Vagina (tissue), 2 donors: ENCODE results near the gene FLNA. TPM values are rescaled to one million over a fixed set of nuclear protein-coding genes. Genes with fewer than 3 reads are reported as not detected.

ENCODE experiments used
- DNase-seq, 2 donors: peaks; one replicate each; pipeline ENCODE4 v3.0.0-alpha.2; 2017; ENCODE audit errors: extremely low spot score in 2 of 2
- H3K27ac ChIP-seq: fragments of 200-600 bp; sonication (generic); one replicate; pipeline ENCODE4 v1.5.1; 2019
- H3K27me3 ChIP-seq: fragments of 200-600 bp; sonication (generic); one replicate; pipeline ENCODE4 v1.5.1; 2019
- H3K36me3 ChIP-seq, 2 donors: fragments of 200-600 bp; sonication (generic); one replicate each; pipeline ENCODE4 v1.5.1; 2017 to 2019
- H3K4me1 ChIP-seq: fragments of 200-600 bp; sonication (generic); one replicate; pipeline ENCODE4 v1.5.1; 2019
- H3K4me3 ChIP-seq, 2 donors: fragments of 200-600 bp; sonication (generic); 1 replicate in 1 of 2; 2 replicates in 1 of 2; pipeline ENCODE4 v1.5.1; 2016 to 2019
- H3K9me3 ChIP-seq: fragments of 200-600 bp; sonication (generic); one replicate; pipeline ENCODE4 v1.5.1; 2019
- POLR2A ChIP-seq, 2 donors: fragments of 450-650 bp; IDR thresholded peaks; one replicate each; pipeline ENCODE4 v1.6.1; 2017; ENCODE audit warnings: antibody characterized with exemption in 2 of 2, mild to moderate bottlenecking in 2 of 2, moderate library complexity in 2 of 2
- POLR2AphosphoS5 ChIP-seq, 2 donors: sonication (generic); formaldehyde crosslinking; IDR thresholded peaks; one replicate each; pipeline ENCODE4 v1.9.0; 2017; ENCODE audit warnings: antibody characterized with exemption in 2 of 2, mild to moderate bottlenecking in 2 of 2, low read depth in 1 of 2; ENCODE audit not compliant: insufficient read depth in 1 of 2
- intact Hi-C: fragments of 100-400 bp; cut with DNase I; formaldehyde crosslinking; loops from one replicate; pipeline ENCODE4 v1.15.1; 2023
- total RNA-seq: library from RNA; depleted of rRNA; stranded (reverse); fragments of >200 nt; gene quantifications from one replicate; pipeline ENCODE4 v1.2.3, GENCODE V29; 2016
- TF ChIP-seq, protein P1 (sequence below), 3 experiments: fragments of 450-650 bp in 2 of 3; fragments of 200-600 bp in 1 of 3; sonication (generic) in 1 of 3; IDR thresholded peaks; one replicate each; pipeline ENCODE4 v1.5.1; 2017 to 2019; ENCODE audit warnings: antibody characterized with exemption in 3 of 3, mild to moderate bottlenecking in 2 of 3, moderate library complexity in 2 of 3

FLNA gene
- total RNA-seq, 1 donor from 2014 or later = 1,247 TPM

DNA sequence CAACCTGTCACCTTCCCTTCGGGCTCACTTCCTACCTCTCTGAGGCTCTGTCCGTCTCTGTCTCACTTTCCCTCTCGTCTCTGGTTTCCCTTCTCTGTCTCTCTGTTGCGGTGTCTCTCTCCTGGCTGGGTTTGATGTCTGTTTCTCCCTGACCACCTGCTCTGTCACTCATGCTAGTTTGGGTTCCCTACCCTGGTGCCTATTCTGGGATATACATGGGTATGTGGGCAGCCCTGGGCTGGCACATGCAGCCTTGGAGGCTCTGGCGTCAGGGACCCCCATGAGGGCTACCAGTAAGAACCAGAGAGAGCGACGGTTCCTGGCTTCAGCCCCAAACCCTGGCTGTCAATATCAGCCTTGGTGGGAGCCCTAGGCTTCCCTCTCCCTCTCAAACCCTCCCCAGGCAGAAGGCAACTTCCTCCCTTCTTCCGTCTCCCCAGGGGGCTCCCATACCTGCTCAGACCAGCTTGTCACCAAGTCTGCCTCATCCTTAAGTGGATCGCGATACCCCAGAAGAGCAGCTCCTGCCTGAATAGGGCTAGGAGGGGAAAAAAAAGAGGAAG lies 34.3 kb upstream of the FLNA start:
- peaks cover 10% of the 10 kb centered on the region for H3K4me1 ChIP-seq
- intact Hi-C loops = no loop called here
- H3K27me3 ChIP-seq = no peaks in the 10 kb centered on the region
- H3K36me3 ChIP-seq = no peaks in the 10 kb centered on the region
- peak in 1 of 2 donors; percentile 84 for DNase-seq
- TF ChIP-seq, protein P1, sequence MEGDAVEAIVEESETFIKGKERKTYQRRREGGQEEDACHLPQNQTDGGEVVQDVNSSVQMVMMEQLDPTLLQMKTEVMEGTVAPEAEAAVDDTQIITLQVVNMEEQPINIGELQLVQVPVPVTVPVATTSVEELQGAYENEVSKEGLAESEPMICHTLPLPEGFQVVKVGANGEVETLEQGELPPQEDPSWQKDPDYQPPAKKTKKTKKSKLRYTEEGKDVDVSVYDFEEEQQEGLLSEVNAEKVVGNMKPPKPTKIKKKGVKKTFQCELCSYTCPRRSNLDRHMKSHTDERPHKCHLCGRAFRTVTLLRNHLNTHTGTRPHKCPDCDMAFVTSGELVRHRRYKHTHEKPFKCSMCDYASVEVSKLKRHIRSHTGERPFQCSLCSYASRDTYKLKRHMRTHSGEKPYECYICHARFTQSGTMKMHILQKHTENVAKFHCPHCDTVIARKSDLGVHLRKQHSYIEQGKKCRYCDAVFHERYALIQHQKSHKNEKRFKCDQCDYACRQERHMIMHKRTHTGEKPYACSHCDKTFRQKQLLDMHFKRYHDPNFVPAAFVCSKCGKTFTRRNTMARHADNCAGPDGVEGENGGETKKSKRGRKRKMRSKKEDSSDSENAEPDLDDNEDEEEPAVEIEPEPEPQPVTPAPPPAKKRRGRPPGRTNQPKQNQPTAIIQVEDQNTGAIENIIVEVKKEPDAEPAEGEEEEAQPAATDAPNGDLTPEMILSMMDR (IDR thresholded peaks at IDR 0.05) = no peak
- no peak for TF ChIP-seq POLR2A (IDR thresholded peaks at IDR 0.05)
- no peak for TF ChIP-seq POLR2AphosphoS5 (IDR thresholded peaks at IDR 0.05; ENCODE audit: insufficient read depth in 1 of 2, low read depth in 1 of 2)
- H3K9me3 ChIP-seq = no peaks in the 10 kb centered on the region
- H3K4me3 ChIP-seq = peak overlapping the region; percentile 19 to 33
- H3K27ac ChIP-seq = peak overlapping the region; percentile 57

DNA sequence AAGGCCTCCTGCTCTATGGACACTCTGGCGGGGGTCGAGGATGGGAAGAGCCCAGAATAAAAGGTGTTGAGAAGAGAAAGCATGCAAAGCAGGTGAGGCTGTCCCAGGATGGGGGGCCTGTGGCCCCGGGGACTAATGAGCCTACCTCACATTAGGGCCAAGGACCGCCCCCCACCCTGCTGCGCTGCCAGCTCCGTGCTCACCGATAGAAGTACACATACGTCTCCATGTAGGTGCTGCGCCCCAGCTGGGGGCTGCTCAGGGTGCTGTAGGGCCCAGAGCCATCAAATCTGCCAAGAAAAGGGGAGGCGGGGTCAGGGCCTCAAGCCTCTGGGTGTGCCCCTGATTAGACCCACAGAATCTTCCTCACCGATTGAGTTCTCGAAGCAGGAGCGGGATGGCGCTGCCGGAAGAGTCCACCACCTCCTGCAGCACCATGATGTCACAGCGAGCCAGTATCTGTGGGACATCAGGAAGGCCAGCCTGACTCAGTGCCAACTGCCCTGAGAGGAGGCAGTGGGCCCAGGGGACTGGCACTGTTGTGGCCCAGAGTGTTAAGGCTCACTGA lies 30.3 kb upstream of the FLNA start:
- no peak for DNase-seq
- intact Hi-C loops = no loop called here
- H3K4me1 ChIP-seq = peaks cover 14% of the 10 kb centered on the region

DNA sequence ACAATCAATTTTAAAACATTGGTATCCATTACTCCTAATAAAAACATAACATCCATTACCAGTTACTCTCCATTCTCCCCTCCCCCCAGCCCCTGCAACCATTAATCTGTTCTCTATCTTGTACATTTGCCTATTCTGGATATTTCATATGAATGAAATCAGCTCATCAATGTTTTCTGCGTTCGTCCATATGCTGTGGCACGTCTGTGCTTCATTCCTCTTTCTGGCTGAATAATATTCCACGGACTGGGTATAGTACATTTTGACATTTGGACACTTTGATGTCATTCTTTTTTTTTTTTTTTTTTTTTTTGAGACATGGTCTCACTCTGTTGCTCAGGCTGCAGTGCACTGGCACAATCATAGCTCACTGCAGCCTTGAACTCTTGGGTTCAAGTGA lies 29.4 kb upstream of the FLNA start:
- DNase-seq = no peak
- TF ChIP-seq POLR2AphosphoS5 (IDR thresholded peaks at IDR 0.05; ENCODE audit: insufficient read depth in 1 of 2, low read depth in 1 of 2) (no peak), POLR2A (IDR thresholded peaks at IDR 0.05) (no peak)
- TF ChIP-seq, protein P1 (IDR thresholded peaks at IDR 0.05) = no peak
- Histone ChIP-seq H3K36me3 (peaks cover 0 to 20% of the 10 kb centered on the region in 2 donors), H3K27me3 (no peaks in the 10 kb centered on the region), H3K4me1 (peaks cover 21% of the 10 kb centered on the region), H3K27ac (no peak overlapping the region), H3K4me3 (no peak overlapping the region), H3K9me3 (no peaks in the 10 kb centered on the region)
- intact Hi-C loops = no loop called here

More for the DNA sequence above, 30.3 kb upstream of the FLNA start:
- peaks cover 0 to 13% of the 10 kb centered on the region in 2 donors for H3K36me3 ChIP-seq
- H3K4me3 ChIP-seq = no peak overlapping the region
- no peaks in the 10 kb centered on the region for H3K27me3 ChIP-seq
- no peak overlapping the region for H3K27ac ChIP-seq
- no peaks in the 10 kb centered on the region for H3K9me3 ChIP-seq
- TF ChIP-seq, protein P1 (IDR thresholded peaks at IDR 0.05) = no peak
- no peak for TF ChIP-seq POLR2A (IDR thresholded peaks at IDR 0.05)
- TF ChIP-seq POLR2AphosphoS5 (IDR thresholded peaks at IDR 0.05; ENCODE audit: insufficient read depth in 1 of 2, low read depth in 1 of 2) = no peak

- intact Hi-C loops = no loop called here
- peaks cover 21% of the 10 kb centered on the region for H3K4me1 ChIP-seq
Measured at GRCh38 chrX:154403192-154403591, 28.8 kb upstream of the FLNA start.

More at GRCh38 chrX:154403192-154403591, 28.8 kb upstream of the FLNA start:
- no peak overlapping the region for H3K4me3 ChIP-seq
- DNase-seq = no peak
- H3K9me3 ChIP-seq = no peaks in the 10 kb centered on the region
- TF ChIP-seq POLR2A (IDR thresholded peaks at IDR 0.05) (no peak), POLR2AphosphoS5 (IDR thresholded peaks at IDR 0.05; ENCODE audit: insufficient read depth in 1 of 2, low read depth in 1 of 2) (no peak)
- TF ChIP-seq, protein P1 (IDR thresholded peaks at IDR 0.05) = no peak
- no peak overlapping the region for H3K27ac ChIP-seq
- peaks cover 0 to 20% of the 10 kb centered on the region in 2 donors for H3K36me3 ChIP-seq
- H3K27me3 ChIP-seq = no peaks in the 10 kb centered on the region
